HG03064 (cell line): ENCODE data around the gene BAX.

Experiments
- ATAC-seq: cut with Tn5 transposase; IDR thresholded peaks from one replicate; pipeline ENCODE4 v1.9.1; 2021; ENCODE audit warnings: low read depth; ENCODE audit not compliant: unreplicated experiment

BAX gene

GRCh38 chr19:48928164-48929025 is 26.3 kb upstream of the BAX start:
- no peak for ATAC-seq

GRCh38 chr19:48933382-48933932 is 21.2 kb upstream of the BAX start, which contains the start of gene DHDH:
Gene DHDH, plus strand, starts transcription at chr19:48933699. Its CDS starts 23 bp downstream, at chr19:48933722.
- ATAC-seq: no peak

DNA sequence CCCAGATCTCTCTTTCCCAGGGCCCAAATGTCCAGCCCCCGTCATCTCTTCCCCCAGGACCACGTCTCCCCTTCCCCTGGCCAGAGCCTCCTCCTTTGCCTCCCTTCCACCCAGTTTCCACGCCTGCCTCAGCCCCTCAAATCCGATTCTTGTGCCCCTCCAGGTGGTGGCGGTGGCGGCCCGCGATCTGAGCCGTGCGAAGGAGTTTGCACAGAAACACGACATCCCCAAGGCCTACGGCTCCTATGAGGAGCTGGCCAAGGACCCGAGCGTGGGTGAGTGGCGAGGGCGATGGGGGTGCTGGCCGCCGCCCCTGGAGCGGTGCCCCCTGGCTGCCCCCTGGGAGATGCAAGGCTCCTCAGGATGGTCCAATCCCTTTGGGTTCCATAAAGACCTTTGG is 19.8 kb upstream of the BAX start:
- no peak for ATAC-seq

- ATAC-seq: no peak
These were observed 18.8 kb upstream of the BAX start for GRCh38 chr19:48935864-48936263.

DNA sequence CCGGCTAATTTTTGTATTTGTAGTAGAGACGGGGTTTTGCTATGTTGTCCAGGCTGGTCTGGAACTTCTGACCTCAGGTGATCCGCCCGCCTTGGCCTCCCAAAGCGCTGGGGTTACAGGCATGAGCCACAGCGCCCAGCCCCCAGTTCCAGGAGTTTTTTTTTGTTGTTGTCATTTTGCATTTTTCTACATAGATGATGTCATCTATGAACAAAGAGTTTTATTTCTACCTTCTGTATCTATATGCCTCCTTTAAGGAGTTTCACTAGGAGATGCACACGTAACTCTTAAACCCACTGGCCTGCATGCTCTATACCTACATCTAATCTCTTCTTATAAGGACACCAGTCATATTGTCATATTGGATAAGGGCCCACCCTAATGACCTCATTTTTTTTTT is 16.4 kb upstream of the BAX start:
- ATAC-seq: no peak

DNA sequence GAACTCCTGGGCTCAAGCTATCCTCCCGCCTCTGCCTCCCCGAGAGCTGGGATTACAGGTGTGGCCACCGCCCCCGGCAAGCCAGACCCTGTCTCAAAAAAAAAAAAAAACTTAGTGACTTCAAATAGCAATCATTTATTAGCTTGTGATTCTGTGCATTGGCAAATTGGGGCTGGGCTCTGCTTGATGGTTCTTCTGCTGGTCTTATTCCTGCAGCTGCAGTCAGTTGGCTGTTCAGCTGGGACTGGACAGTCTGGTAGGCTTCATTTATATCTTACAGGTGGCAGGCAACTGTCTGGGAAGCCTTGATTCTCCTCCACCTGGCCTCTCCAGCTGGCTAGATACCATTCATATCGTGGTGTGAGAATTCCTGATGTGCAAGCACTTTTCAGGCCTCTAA is 13.8 kb upstream of the BAX start:
- no peak for ATAC-seq

- ATAC-seq: no peak
These were observed 11.6 kb upstream of the BAX start for GRCh38 chr19:48943081-48943480.

- ATAC-seq: no peak
These were observed 9.3 kb upstream of the BAX start for GRCh38 chr19:48945415-48945814.

DNA sequence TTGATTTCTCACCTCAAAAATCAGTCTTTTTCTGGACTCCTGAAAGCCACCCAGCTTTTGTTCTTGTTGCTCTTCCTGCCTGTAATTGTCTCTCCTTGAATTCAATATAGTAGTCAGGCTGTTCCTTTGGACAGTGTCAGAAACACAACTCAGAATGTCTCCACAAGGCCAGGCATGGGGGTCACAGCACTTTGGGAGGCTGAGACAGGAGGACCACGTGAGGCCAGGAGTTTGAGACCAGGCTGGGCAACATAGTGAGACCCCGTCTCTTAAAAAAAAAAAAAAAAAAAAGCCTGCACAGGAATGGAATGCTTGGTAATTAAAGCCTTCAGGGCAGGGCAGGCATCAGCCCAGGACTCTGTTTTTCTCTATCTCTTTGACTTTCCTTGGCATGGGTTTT is 8.9 kb upstream of the BAX start:
- no peak for ATAC-seq

- no peak for ATAC-seq
These were observed 8.0 kb upstream of the BAX start for GRCh38 chr19:48946463-48947257.

DNA sequence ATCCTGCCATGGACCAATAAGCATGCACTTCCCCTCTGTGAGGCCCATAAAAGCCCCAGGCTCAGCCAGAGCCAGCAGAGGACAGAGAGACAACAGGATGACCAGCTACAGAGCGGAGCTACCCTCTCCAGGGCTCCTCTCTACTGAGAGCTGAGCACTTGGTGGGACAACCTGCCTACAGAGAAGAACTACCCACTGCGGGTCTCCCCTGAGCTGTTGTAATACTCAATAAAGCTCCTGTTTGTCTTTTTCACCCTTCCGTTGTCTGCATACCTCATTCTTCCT is 7.5 kb upstream of the BAX start:
- no peak for ATAC-seq

GRCh38 chr19:48950159-48950558 is 4.5 kb upstream of the BAX start:
- no peak for ATAC-seq

DNA sequence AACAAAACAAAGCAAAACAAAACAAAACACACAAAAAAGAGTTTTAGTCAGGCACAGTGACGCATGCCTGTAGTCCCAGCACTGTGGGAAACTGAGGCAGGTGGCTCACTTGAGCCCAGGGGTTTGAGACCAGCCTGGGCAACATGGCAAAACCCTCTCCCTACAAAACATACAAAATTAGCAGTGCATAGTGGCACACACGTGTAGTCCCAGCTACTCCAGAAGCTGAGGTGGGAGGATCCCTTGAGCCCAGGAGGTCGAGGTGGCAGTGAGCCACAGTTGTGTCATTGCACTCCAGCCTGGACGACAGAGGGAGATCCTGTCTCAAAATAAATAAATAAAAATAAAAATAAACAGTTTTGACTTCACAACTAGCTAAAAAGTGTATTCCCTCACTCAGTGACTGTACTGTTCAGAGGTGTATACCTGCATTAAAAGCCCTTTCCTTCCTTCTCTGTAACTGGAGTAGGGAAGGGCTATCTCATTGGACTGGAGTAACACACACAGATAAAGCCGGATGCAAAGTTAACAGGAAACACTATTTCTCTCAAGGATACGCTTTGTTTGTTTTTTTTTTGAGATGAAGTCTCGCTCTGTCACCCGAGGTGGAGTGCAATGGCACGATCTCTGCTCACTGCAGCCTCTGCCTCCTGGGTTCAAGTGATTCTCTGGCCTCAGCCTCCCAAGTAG is 3.7 kb upstream of the BAX start:
- ATAC-seq: no peak

GRCh38 chr19:48953141-48953540 is 1.5 kb upstream of the BAX start:
- no peak for ATAC-seq

DNA sequence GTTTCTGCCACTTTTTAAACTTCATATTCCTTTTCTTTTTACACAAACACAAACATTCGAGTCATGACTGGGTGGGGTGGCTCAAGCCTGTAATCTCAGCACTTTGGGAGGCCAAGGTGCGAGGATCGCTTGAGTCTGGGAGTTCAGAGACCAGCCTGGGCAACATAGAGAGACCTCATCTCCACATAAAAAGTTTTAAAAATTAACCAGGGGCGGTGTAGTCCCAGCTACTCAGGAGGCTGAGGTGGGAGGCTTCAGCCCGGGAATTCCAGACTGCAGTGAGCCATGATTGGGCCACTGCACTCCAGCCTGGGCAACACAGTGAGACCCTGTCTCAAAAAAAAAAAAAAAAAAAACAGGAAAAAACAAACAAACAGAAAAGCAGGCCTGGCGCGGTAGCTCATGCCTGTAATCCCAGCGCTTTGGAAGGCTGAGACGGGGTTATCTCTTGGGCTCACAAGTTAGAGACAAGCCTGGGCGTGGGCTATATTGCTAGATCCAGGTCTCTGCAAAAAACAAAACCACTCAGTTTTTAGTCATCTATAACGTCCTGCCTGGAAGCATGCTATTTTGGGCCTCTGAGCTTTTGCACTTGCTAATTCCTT is 583 bp upstream of the BAX start:
- no peak for ATAC-seq

DNA sequence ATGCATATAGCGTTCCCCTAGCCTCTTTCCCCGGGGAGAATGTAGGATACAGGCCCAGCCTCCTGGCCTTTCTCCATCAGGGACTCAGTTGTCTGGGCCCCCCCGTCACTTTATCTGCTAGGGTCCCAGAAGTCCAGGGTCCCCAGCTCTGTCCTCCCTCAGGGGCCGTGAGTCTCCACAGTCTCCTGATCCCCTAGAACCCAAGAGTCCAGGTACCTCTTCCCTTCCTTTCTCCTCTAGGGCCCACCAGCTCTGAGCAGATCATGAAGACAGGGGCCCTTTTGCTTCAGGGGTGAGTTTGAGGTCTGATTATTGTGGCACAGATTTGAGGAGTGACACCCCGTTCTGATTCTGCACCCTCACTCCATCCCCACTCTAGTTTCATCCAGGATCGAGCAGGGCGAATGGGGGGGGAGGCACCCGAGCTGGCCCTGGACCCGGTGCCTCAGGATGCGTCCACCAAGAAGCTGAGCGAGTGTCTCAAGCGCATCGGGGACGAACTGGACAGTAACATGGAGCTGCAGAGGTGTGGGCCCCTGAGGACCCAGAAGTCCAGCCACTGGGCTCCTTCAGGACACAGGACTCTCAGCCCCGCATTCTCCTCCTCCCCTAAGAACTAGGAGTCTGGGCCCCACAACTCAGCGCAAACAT is 758 bp downstream of the BAX start:
- no peak for ATAC-seq

- no peak for ATAC-seq
These were observed 3.3 kb downstream of the BAX start for GRCh38 chr19:48958006-48958405.

DNA sequence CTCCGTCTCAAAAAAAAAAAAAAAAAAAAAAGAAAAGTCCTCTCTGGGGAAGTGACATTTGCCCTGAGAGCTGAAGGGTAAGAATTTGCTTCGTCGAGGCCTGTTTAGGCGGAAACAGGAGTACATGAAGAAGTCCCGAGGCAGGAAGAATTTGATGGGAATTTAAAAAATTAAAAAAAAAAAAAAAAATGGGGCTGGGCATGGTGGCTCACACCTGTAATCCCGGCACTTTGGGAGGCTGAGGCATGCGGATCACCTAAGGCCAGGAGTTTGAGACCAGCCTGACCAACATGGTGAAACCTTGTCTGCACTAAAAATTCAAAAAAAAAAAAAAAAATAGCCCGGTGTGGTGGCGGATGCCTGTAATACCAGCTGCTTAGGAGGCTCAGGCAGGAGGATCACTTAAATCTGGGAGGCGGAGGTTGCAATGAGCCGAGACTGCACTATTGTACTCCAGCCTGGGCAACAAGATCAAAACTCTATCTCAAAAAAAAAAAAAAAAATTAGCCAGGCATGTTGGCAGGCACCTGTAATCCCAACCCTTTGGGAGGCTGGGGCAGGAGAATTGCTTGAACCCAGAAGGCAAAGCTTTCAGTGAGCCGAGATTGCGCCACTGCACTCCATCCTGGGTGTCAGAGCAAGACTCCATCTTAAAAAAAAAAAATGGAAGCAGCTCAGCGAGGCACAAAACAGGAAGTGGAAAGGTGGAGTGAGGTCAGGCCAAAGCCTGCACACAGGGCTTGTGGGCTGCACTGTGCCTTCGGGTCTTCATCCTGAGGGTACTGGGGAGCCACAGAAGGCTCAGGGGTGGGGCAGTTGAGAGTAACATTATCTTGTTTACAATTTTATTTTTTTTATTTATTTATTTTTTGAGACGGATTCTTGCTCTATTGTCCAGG is 4.9 kb downstream of the BAX start:
- ATAC-seq: no peak

- ATAC-seq: no peak
These were observed 6.5 kb downstream of the BAX start for GRCh38 chr19:48961051-48961649.
